Caco-2 (cell line): ENCODE measurements around the gene METTL15. TPM values are rescaled to one million over a fixed set of nuclear protein-coding genes. Genes with fewer than 3 reads are reported as not detected.
A peak's percentile ranks its signal among the peaks of the same experiment; 100 is the strongest.

Experiments
- BruUV-seq: library from RNA; stranded (reverse); fragments of 400-500 nt; replicated peaks from 2 replicates; lab custom pipeline; 2021; lab: Mats Ljungman, UMichigan
- CTCF ChIA-PET: fragments of 300-600 bp; sonication (Branson Sonifier 250); formaldehyde crosslinking; loops from one replicate; lab custom pipeline; 2022; ENCODE audit warnings: antibody characterized with exemption; lab: Charles Lee
- POLR2A ChIA-PET: fragments of 300-600 bp; sonication (Branson Sonifier 250); formaldehyde crosslinking; loops from one replicate; lab custom pipeline; 2022; ENCODE audit warnings: antibody characterized with exemption; lab: Charles Lee
- DNase-seq, 2 experiments: peaks; one replicate each; pipeline versions ENCODE4 v3.0.0 to v3.0.0-alpha.2; 2020 to 2022
- H3K27me3 ChIP-seq: replicated peaks from 2 replicates; pipeline ENCODE4 v1.6.0; 2011; ENCODE audit warnings: low read length; ENCODE audit not compliant: control insufficient read depth, insufficient read depth
- H3K36me3 ChIP-seq: 2 replicates; pipeline ENCODE4 v1.5.1; 2011; ENCODE audit warnings: low read length; ENCODE audit not compliant: control insufficient read depth, insufficient read depth
- H3K4me1 ChIP-seq: fragments of 250-450 bp; sonication (Bioruptor Pico); 2 replicates; pipeline ENCODE4 v1.5.1; 2020; ENCODE audit warnings: mild to moderate bottlenecking
- H3K4me3 ChIP-seq: 2 replicates; pipeline ENCODE4 v1.5.1; 2011; ENCODE audit warnings: low read depth, mild to moderate bottlenecking, control low read depth, low read length
- H3K9me3 ChIP-seq: fragments of 250-450 bp; sonication (Bioruptor Pico); 2 replicates; pipeline ENCODE4 v1.5.1; 2020; ENCODE audit warnings: mild to moderate bottlenecking, moderate library complexity
- H3K27ac Mint-ChIP-seq: one replicate; pipeline ENCODE4 v1.8.0; 2022; ENCODE audit warnings: mixed read lengths; ENCODE audit not compliant: unreplicated experiment
- H3K27me3 Mint-ChIP-seq: one replicate; pipeline ENCODE4 v1.8.0; 2022; ENCODE audit warnings: mixed read lengths; ENCODE audit not compliant: insufficient read depth, unreplicated experiment
- H3K36me3 Mint-ChIP-seq: one replicate; pipeline ENCODE4 v1.8.0; 2022; ENCODE audit warnings: mild to moderate bottlenecking, mixed read lengths; ENCODE audit not compliant: insufficient read depth, unreplicated experiment
- H3K4me1 Mint-ChIP-seq: one replicate; pipeline ENCODE4 v1.8.0; 2022; ENCODE audit warnings: low read depth, mixed read lengths; ENCODE audit not compliant: unreplicated experiment
- H3K4me3 Mint-ChIP-seq: one replicate; pipeline ENCODE4 v1.8.0; 2022; ENCODE audit warnings: mild to moderate bottlenecking, moderate library complexity, mixed read lengths; ENCODE audit not compliant: unreplicated experiment
- H3K9me3 Mint-ChIP-seq: one replicate; pipeline ENCODE4 v1.8.0; 2022; ENCODE audit warnings: mixed read lengths; ENCODE audit not compliant: unreplicated experiment
- intact Hi-C: fragments of 100-400 bp; cut with micrococcal nuclease; formaldehyde crosslinking; loops from one replicate; pipeline ENCODE4 v1.10.0; 2022; ENCODE audit not compliant: unreplicated experiment
- total RNA-seq: library from RNA; stranded (reverse); gene quantifications from 2 replicates; pipeline ENCODE4 v1.2.3, GENCODE V29; 2022
- TF ChIP-seq, protein P1 (sequence below), 2 experiments: fragments of 200-600 bp in 1 of 2; IDR thresholded peaks; 1 replicate in 1 of 2; 2 replicates in 1 of 2; pipeline versions ENCODE4 v1.5.1 to v1.8.0; 2011 to 2022; ENCODE audit warnings: antibody characterized with exemption in 1 of 2, control low read depth in 1 of 2, inconsistent platforms in 1 of 2, low read depth in 1 of 2, low read length in 1 of 2, mild to moderate bottlenecking in 1 of 2, moderate library complexity in 1 of 2; ENCODE audit not compliant: insufficient read depth in 1 of 2, severe bottlenecking in 1 of 2, unreplicated experiment in 1 of 2

Gene METTL15
- total RNA-seq, 1 experiment from 2014 or later: 14.4 TPM

DNA sequence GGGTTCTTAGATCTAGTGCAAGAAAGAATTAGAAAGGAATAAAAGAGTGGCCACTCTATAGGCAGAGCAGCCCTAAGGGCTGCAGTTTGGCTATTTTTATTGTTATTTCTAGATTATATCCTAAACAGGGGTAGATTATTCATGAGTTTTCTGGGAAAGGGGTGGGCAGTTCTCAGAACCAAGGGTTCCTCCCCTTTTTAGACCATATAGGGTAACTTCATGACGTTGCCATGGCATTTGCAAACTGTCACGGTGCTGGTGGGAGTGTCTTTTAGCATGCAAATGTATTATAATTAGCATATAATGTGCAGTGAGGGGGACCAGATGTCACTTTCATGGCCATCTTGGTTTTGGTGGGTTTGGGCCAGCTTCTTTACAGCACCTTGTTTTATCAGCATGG, 44.6 kb downstream of the METTL15 start:
- H3K36me3 ChIP-seq: no peaks in the 10 kb centered on the region
- no peak overlapping the region for H3K27ac Mint-ChIP-seq
- H3K27me3 Mint-ChIP-seq: no peaks in the 10 kb centered on the region
- ChIA-PET POLR2A (no interaction called here), CTCF (no interaction called here)
- H3K4me1 Mint-ChIP-seq: no peaks in the 10 kb centered on the region
- DNase-seq: no peak
- no peaks in the 10 kb centered on the region for H3K27me3 ChIP-seq
- no peak overlapping the region for H3K4me3 ChIP-seq
- BruUV-seq: no TSS peak
- no peaks in the 10 kb centered on the region for H3K9me3 ChIP-seq
- H3K4me3 Mint-ChIP-seq: no peak overlapping the region
- peaks cover 5% of the 10 kb centered on the region for H3K36me3 Mint-ChIP-seq
- no peaks in the 10 kb centered on the region for H3K9me3 Mint-ChIP-seq
- TF ChIP-seq, protein P1, sequence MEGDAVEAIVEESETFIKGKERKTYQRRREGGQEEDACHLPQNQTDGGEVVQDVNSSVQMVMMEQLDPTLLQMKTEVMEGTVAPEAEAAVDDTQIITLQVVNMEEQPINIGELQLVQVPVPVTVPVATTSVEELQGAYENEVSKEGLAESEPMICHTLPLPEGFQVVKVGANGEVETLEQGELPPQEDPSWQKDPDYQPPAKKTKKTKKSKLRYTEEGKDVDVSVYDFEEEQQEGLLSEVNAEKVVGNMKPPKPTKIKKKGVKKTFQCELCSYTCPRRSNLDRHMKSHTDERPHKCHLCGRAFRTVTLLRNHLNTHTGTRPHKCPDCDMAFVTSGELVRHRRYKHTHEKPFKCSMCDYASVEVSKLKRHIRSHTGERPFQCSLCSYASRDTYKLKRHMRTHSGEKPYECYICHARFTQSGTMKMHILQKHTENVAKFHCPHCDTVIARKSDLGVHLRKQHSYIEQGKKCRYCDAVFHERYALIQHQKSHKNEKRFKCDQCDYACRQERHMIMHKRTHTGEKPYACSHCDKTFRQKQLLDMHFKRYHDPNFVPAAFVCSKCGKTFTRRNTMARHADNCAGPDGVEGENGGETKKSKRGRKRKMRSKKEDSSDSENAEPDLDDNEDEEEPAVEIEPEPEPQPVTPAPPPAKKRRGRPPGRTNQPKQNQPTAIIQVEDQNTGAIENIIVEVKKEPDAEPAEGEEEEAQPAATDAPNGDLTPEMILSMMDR (IDR thresholded peaks at IDR 0.05; ENCODE audit: insufficient read depth in 1 of 2, low read depth in 1 of 2, low read length in 1 of 2, severe bottlenecking in 1 of 2, unreplicated experiment in 1 of 2): no peak
- no peaks in the 10 kb centered on the region for H3K4me1 ChIP-seq
- intact Hi-C loops: no loop called here

DNA sequence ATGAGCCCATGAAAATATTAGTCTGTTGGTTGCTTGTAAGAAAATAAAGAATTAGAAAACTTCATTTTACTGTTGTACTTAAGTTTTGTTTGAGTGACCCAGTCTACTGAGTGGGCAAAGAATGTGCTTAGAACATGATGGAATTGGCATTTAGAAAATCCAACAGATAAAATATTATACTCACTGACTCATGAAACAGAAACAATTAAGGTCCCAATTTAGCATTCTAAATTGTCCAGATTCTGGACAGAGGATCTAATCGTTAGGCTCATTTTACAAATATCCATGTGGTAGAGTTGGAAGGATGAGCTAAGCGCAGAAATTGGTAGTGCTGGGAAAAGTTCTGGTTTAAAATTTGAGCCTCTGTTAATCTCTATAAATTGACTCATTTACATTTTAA, 45.4 kb downstream of the METTL15 start:
- TF ChIP-seq, protein P1 (IDR thresholded peaks at IDR 0.05; ENCODE audit: insufficient read depth in 1 of 2, low read depth in 1 of 2, low read length in 1 of 2, severe bottlenecking in 1 of 2, unreplicated experiment in 1 of 2): no peak
- Mint-ChIP-seq H3K36me3 (peaks cover 13% of the 10 kb centered on the region), H3K4me1 (no peaks in the 10 kb centered on the region), H3K27ac (no peak overlapping the region), H3K4me3 (no peak overlapping the region), H3K27me3 (no peaks in the 10 kb centered on the region), H3K9me3 (no peaks in the 10 kb centered on the region)
- Histone ChIP-seq H3K36me3 (no peaks in the 10 kb centered on the region; the same call in 1 of the 2 replicates), H3K4me3 (no peak overlapping the region), H3K27me3 (no peaks in the 10 kb centered on the region), H3K4me1 (no peaks in the 10 kb centered on the region), H3K9me3 (no peaks in the 10 kb centered on the region)
- intact Hi-C loops: no loop called here
- POLR2A ChIA-PET: no interaction called here
- CTCF ChIA-PET: no interaction called here
- no TSS peak for BruUV-seq
- no peak for DNase-seq

DNA sequence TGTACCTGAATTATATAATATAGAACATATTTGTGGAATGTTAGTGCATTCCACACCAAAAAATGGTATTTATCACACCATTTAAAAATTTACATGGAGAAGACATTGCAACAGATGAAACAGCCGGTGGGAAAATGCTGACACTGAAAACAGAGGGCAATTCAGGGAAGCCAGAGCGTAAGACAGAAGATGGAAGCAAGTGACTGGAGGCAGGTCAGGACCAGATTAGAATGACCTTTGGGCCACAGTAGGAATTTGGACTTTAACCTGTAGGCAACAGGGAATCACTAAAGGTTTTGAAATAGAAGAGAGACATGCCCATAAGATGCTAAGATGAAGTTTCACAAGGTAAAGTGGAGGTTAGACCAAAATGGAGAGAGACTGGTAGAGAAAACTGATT, 60.5 kb downstream of the METTL15 start:
- ChIA-PET POLR2A (no interaction called here), CTCF (no interaction called here)
- Histone ChIP-seq H3K9me3 (no peaks in the 10 kb centered on the region), H3K4me3 (no peak overlapping the region), H3K4me1 (peaks cover 13% of the 10 kb centered on the region), H3K27me3 (no peaks in the 10 kb centered on the region), H3K36me3 (no peaks in the 10 kb centered on the region)
- TF ChIP-seq, protein P1 (IDR thresholded peaks at IDR 0.05; ENCODE audit: insufficient read depth in 1 of 2, low read depth in 1 of 2, low read length in 1 of 2, severe bottlenecking in 1 of 2, unreplicated experiment in 1 of 2): no peak
- Mint-ChIP-seq H3K27me3 (no peaks in the 10 kb centered on the region), H3K4me3 (peak overlapping the region; percentile 1), H3K4me1 (peaks cover 14% of the 10 kb centered on the region), H3K36me3 (peaks cover 4% of the 10 kb centered on the region), H3K9me3 (no peaks in the 10 kb centered on the region), H3K27ac (peak overlapping the region; percentile 13)
- BruUV-seq: no TSS peak
- intact Hi-C loops: loop anchor here (5.0 kb wide), 1 partner anchor 64 kb away; no protein-coding TSS in a partner anchor
- peak; percentile 67 for DNase-seq
